AG04450 (cell line): Measurements from ENCODE around the gene MMS22L. TPM values are rescaled to one million over a fixed set of nuclear protein-coding genes. Genes with fewer than 3 reads are reported as not detected.

ENCODE experiments used
- CTCF ChIA-PET: fragments of 300-600, 350-600 bp; formaldehyde crosslinking; extraction: SDS; loops from one replicate; lab custom pipeline; 2022; ENCODE audit warnings: antibody characterized with exemption, inconsistent platforms; lab: Charles Lee
- POLR2A ChIA-PET: fragments of 350-600 bp; formaldehyde crosslinking; extraction: SDS; loops from one replicate; lab custom pipeline; 2021; ENCODE audit warnings: antibody characterized with exemption, inconsistent platforms; lab: Yijun Ruan, JAX
- DNase-seq: peaks from one replicate; pipeline ENCODE4 v3.0.0-alpha.2; 2011; ENCODE audit warnings: low read depth, low spot score
- H3K27ac ChIP-seq: one replicate; pipeline ENCODE4 v1.5.1; 2012; ENCODE audit warnings: low read depth, low read length, control low read depth
- H3K27me3 ChIP-seq: one replicate; pipeline ENCODE4 v1.6.0; 2012; ENCODE audit warnings: low read length; ENCODE audit not compliant: control insufficient read depth, insufficient read depth
- H3K4me3 ChIP-seq: 2 replicates; pipeline ENCODE4 v1.5.1; 2011; ENCODE audit warnings: mild to moderate bottlenecking, low read depth, low read length, control low read depth
- H3K9me3 ChIP-seq: 2 replicates; pipeline ENCODE4 v1.5.1; 2012; ENCODE audit warnings: low read length; ENCODE audit not compliant: control insufficient read depth, insufficient read depth
- polyA plus RNA-seq: library from polyadenylated mRNA; depleted of rRNA; stranded (reverse); fragments of >200 nt; gene quantifications from 2 replicates; pipeline ENCODE4 v1.2.3, GENCODE V29; 2011
- TF ChIP-seq, protein P1 (sequence below): IDR thresholded peaks from 2 replicates; pipeline ENCODE4 v1.5.1; 2011; ENCODE audit warnings: low read depth, low read length, control low read depth, inconsistent platforms

The MMS22L gene
- polyA plus RNA-seq, 1 experiment = 8.9 TPM

- TF ChIP-seq, protein P1, sequence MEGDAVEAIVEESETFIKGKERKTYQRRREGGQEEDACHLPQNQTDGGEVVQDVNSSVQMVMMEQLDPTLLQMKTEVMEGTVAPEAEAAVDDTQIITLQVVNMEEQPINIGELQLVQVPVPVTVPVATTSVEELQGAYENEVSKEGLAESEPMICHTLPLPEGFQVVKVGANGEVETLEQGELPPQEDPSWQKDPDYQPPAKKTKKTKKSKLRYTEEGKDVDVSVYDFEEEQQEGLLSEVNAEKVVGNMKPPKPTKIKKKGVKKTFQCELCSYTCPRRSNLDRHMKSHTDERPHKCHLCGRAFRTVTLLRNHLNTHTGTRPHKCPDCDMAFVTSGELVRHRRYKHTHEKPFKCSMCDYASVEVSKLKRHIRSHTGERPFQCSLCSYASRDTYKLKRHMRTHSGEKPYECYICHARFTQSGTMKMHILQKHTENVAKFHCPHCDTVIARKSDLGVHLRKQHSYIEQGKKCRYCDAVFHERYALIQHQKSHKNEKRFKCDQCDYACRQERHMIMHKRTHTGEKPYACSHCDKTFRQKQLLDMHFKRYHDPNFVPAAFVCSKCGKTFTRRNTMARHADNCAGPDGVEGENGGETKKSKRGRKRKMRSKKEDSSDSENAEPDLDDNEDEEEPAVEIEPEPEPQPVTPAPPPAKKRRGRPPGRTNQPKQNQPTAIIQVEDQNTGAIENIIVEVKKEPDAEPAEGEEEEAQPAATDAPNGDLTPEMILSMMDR = no peak
- CTCF ChIA-PET = interaction anchor here (0.6 kb wide), 1 partner anchor 215 kb away, joined by 3 read pairs; no protein-coding TSS in a partner anchor
- POLR2A ChIA-PET = no interaction called here
- H3K4me3 ChIP-seq = no peak overlapping the region
- H3K27me3 ChIP-seq = no peaks in the 10 kb centered on the region
- H3K9me3 ChIP-seq = no peaks in the 10 kb centered on the region
- DNase-seq = no peak
- H3K27ac ChIP-seq = no peak overlapping the region
These were observed 169.8 kb downstream of the MMS22L start for GRCh38 chr6:97113170-97113569.

DNA sequence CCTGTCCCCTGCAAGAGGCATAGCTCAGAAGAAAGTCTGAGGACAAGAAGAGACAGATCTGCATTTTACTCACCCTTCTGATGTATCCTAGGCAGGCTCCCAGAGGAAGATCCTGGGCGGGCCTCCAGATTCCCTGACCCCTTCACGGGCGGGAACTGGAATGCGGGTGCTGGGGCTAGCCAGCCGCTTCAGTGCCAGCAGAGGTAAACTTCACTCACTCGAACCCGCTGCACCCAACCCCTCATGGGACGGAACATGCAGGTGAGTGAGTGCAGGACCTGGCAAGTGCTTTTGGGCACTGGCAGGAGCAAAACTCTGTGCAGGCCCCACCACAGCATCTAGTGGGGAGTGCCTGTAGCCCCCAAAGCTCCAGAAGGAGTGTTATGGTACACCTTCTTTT, 171.8 kb downstream of the MMS22L start:
- no peaks in the 10 kb centered on the region for H3K9me3 ChIP-seq
- H3K4me3 ChIP-seq = no peak overlapping the region
- POLR2A ChIA-PET = no interaction called here
- no peaks in the 10 kb centered on the region for H3K27me3 ChIP-seq
- no peak overlapping the region for H3K27ac ChIP-seq
- TF ChIP-seq, protein P1 = no peak
- CTCF ChIA-PET = no interaction called here
- no peak for DNase-seq

DNA sequence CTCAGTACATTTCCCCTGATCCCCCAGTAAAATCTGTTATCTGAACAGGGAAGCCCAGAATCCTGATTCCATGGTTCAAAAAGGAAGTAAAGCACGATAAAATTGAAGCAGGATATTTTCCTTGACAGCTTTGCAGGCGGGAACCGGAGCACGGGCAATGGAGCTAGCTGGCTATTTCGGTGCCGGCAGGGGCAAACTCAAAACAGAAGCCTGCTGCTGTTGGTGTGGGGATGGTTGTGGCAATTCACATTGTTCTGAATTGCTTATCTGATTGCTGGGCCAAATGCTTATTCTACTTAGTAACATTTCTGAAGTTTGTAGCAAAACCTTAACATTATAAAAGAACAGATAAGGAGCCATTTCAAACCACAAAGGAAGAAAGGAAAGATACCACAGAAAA, 172.4 kb downstream of the MMS22L start:
- Histone ChIP-seq H3K9me3 (no peaks in the 10 kb centered on the region), H3K4me3 (no peak overlapping the region), H3K27me3 (no peaks in the 10 kb centered on the region), H3K27ac (no peak overlapping the region)
- no peak for DNase-seq
- TF ChIP-seq, protein P1 = no peak
- POLR2A ChIA-PET = no interaction called here
- CTCF ChIA-PET = no interaction called here

DNA sequence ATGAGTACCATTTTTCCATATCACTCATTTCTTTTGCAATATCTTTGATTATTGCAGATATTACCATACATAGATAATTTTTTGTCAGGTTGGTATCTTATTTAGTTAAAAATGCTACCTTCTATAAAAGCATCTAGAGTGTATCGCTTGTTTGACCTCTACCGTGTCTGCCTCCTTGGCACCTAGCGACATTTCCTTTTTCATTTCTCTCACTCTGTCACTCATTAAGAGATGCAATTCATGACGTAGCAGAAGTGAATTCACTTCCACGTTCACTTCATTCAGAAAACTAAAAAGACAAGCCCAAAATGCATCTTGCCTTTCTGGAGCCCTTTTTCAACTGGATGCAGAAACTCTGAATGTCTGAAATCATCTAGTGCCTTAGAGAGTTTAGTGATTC, 172.9 kb downstream of the MMS22L start:
- POLR2A ChIA-PET = no interaction called here
- CTCF ChIA-PET = no interaction called here
- Histone ChIP-seq H3K9me3 (no peaks in the 10 kb centered on the region), H3K27me3 (no peaks in the 10 kb centered on the region), H3K27ac (no peak overlapping the region), H3K4me3 (no peak overlapping the region)
- DNase-seq = no peak
- TF ChIP-seq, protein P1 = no peak

DNA sequence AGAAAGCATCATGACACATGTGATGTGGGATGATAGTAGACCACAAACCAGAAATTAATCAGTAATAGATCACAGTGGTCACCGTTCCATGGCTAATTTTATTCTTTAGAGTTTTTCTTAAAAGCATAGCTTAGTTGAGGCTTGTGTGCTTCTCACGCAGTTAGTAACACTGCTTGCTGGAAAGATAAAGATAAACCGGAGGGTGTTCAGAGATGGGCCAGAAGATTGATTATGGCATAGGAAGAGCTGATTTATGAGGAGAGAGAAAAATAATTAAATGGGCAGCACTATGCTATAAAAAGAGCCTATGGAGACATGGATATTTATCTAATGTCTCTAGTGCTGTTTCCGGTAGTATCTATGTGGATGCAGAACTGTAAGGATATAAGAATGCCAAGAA, 173.6 kb downstream of the MMS22L start:
- Histone ChIP-seq H3K9me3 (no peaks in the 10 kb centered on the region), H3K27me3 (no peaks in the 10 kb centered on the region), H3K4me3 (no peak overlapping the region), H3K27ac (no peak overlapping the region)
- POLR2A ChIA-PET = no interaction called here
- DNase-seq = no peak
- TF ChIP-seq, protein P1 = no peak
- CTCF ChIA-PET = interaction anchor here (0.5 kb wide), 1 partner anchor 105 kb away, joined by 4 read pairs; no protein-coding TSS in a partner anchor
